ENCODE results near the gene CHD5.

Gene CHD5

DNA sequence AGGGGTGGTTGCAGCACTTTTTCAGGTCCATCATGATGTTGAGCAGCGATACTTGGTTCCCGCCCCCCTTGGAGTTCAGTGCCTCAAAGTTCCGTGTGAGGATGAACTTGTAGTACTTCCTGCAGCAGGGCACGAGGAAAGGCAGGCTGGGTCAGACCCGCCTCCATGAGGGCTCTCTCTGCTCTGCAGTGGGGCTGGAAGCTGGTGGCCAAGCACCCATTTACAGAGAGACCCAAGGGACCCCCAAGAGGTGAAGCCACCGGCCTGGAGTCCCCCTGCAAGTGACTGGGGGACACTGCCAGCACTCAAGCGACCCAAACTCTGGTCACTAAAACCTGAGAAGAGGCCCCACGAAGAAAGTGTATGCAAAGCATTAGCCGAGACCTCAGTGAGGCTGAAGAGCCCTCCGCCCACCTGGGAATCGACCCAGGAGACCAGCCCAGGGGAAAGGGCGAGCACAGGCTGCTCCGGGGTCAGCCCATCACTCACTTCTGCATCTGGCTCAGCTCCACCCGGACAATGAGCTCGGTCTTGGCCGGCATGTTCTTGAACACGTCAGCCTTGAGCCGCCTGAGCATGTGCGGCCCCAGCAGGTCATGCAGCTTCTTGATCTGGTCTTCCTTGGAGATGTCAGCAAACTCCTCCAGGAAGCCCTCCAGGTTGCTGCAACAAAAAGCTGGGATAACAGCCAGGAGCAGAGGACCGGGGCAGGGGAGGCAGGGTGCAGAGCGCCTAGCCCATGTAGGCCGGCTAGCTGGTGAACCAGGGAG is 45.2 kb downstream of the CHD5 start:
- Histone ChIP-seq H4K5ac (ENCODE audit: low read length) (no peak overlapping the region), H2BK15ac (replicated peaks; ENCODE audit: low read depth) (no peak overlapping the region), H3K27me3 (ENCODE audit: insufficient read depth, low read length, poor library complexity) (no peaks in the 10 kb centered on the region), H3K36me3 (ENCODE audit: control insufficient read depth, insufficient read depth, low read length) (no peaks in the 10 kb centered on the region), H3K79me2 (ENCODE audit: control insufficient read depth, insufficient read depth, low read length) (no peaks in the 10 kb centered on the region), H3K4me1 (ENCODE audit: control insufficient read depth, low read depth, low read length) (no peaks in the 10 kb centered on the region), H2BK5ac (ENCODE audit: low read length) (no peak overlapping the region), H3K9ac (ENCODE audit: low read length) (no peak overlapping the region), H3K4ac (ENCODE audit: low read depth, low read length) (no peak overlapping the region), H3K56ac (ENCODE audit: low read length) (no peak overlapping the region), H3K4me2 (ENCODE audit: low read length) (no peak overlapping the region), H3K4me3 (ENCODE audit: low read length) (no peak overlapping the region), H3K23ac (ENCODE audit: low read length) (no peak overlapping the region), H3K27ac (ENCODE audit: low read depth, low read length) (no peak overlapping the region), H2AK5ac (ENCODE audit: low read length) (no peak overlapping the region), H2BK120ac (ENCODE audit: low read depth, low read length) (no peak overlapping the region), H3K79me1 (ENCODE audit: low read length) (no peaks in the 10 kb centered on the region), H3K18ac (ENCODE audit: low read length) (no peak overlapping the region), H4K8ac (ENCODE audit: low read depth, low read length) (no peak overlapping the region)
- DNase-seq = no peak
- no CpG with 5 or more reads among the region's 22 CpGs for WGBS (ENCODE audit: extremely low coverage, insufficient coverage, low lambda C conversion rate)

DNA sequence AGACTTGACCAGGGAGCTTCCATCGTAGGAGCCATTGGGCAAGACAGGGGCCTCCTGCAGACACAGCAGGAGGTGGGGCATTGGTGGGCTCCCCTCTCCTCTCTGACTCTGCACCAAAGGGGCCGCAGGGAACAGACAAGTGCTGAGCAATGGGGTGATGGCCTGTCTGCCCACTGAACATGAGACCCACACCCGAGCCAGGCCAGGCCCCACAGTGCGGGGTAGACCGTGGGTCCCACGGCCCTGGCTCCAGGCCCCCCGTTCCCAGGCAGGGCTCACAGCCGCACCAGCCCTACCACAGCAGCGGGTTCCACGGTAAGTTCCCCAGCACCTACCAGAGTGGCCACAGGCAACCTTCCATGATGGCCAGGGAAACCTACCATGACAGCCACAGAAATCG is 45.9 kb downstream of the CHD5 start:
- Histone ChIP-seq H3K79me1 (ENCODE audit: low read length) (no peaks in the 10 kb centered on the region), H3K27ac (ENCODE audit: low read depth, low read length) (no peak overlapping the region), H3K4me3 (ENCODE audit: low read length) (no peak overlapping the region), H2BK120ac (ENCODE audit: low read depth, low read length) (no peak overlapping the region), H3K27me3 (ENCODE audit: insufficient read depth, low read length, poor library complexity) (no peaks in the 10 kb centered on the region), H3K4me1 (ENCODE audit: control insufficient read depth, low read depth, low read length) (no peaks in the 10 kb centered on the region), H3K9ac (ENCODE audit: low read length) (no peak overlapping the region), H3K56ac (ENCODE audit: low read length) (no peak overlapping the region), H2BK15ac (replicated peaks; ENCODE audit: low read depth) (no peak overlapping the region), H3K79me2 (ENCODE audit: control insufficient read depth, insufficient read depth, low read length) (no peaks in the 10 kb centered on the region), H3K4ac (ENCODE audit: low read depth, low read length) (no peak overlapping the region), H4K8ac (ENCODE audit: low read depth, low read length) (no peak overlapping the region), H3K18ac (ENCODE audit: low read length) (no peak overlapping the region), H2AK5ac (ENCODE audit: low read length) (no peak overlapping the region), H2BK5ac (ENCODE audit: low read length) (no peak overlapping the region), H4K5ac (ENCODE audit: low read length) (no peak overlapping the region), H3K36me3 (ENCODE audit: control insufficient read depth, insufficient read depth, low read length) (no peaks in the 10 kb centered on the region), H3K4me2 (ENCODE audit: low read length) (no peak overlapping the region), H3K23ac (ENCODE audit: low read length) (no peak overlapping the region)
- WGBS (ENCODE audit: extremely low coverage, insufficient coverage, low lambda C conversion rate) = no CpG with 5 or more reads among the region's 11 CpGs
- DNase-seq = no peak

DNA sequence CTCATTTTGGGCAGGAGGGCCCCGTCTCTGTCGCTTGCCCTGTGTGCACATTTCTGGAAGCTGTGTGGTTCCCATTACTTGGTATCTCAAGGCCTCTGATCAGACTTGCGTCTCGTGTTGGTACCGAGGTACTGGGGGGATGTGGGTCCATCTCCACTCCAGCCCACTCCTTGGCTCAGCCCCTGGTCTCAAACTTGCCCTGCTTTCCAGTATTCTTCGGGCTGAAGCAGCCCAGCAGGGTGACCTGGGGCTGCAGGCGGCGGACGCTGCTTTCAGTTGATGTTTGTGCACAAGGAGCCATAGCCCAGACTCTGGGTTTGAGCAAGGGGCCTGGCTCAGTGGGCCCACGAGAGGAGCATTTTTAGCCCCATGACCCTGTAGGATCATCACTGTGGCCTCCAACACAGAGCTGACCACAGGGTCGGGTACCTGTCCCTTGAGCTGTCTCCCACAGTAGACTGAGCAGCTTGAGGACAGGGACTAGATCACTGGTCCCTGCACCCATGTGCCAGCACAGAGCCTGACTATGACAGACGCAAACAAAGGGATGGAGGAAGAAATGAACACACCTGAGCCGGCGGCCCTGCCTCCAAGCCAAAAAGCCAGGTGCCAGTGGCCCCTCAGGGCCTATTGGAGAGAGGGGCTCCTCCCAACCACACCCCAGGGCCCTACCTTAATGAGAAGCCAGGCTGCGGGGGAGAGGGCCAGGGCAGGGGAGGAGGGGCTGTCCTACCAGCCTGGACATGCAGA is 46.8 kb downstream of the CHD5 start:
- Histone ChIP-seq H3K27ac (ENCODE audit: low read depth, low read length) (no peak overlapping the region), H2AK5ac (ENCODE audit: low read length) (no peak overlapping the region), H3K27me3 (ENCODE audit: insufficient read depth, low read length, poor library complexity) (no peaks in the 10 kb centered on the region), H3K79me1 (ENCODE audit: low read length) (no peaks in the 10 kb centered on the region), H3K4me2 (ENCODE audit: low read length) (no peak overlapping the region), H4K5ac (ENCODE audit: low read length) (no peak overlapping the region), H4K8ac (ENCODE audit: low read depth, low read length) (no peak overlapping the region), H2BK15ac (replicated peaks; ENCODE audit: low read depth) (no peak overlapping the region), H3K4me1 (ENCODE audit: control insufficient read depth, low read depth, low read length) (no peaks in the 10 kb centered on the region), H2BK5ac (ENCODE audit: low read length) (no peak overlapping the region), H3K4ac (ENCODE audit: low read depth, low read length) (no peak overlapping the region), H3K56ac (ENCODE audit: low read length) (no peak overlapping the region), H3K18ac (ENCODE audit: low read length) (no peak overlapping the region), H3K4me3 (ENCODE audit: low read length) (no peak overlapping the region), H3K23ac (ENCODE audit: low read length) (no peak overlapping the region), H2BK120ac (ENCODE audit: low read depth, low read length) (no peak overlapping the region), H3K79me2 (ENCODE audit: control insufficient read depth, insufficient read depth, low read length) (no peaks in the 10 kb centered on the region), H3K36me3 (ENCODE audit: control insufficient read depth, insufficient read depth, low read length) (no peaks in the 10 kb centered on the region), H3K9ac (ENCODE audit: low read length) (no peak overlapping the region)
- DNase-seq = no peak
- WGBS (ENCODE audit: extremely low coverage, insufficient coverage, low lambda C conversion rate) = no CpG with 5 or more reads among the region's 15 CpGs

DNA sequence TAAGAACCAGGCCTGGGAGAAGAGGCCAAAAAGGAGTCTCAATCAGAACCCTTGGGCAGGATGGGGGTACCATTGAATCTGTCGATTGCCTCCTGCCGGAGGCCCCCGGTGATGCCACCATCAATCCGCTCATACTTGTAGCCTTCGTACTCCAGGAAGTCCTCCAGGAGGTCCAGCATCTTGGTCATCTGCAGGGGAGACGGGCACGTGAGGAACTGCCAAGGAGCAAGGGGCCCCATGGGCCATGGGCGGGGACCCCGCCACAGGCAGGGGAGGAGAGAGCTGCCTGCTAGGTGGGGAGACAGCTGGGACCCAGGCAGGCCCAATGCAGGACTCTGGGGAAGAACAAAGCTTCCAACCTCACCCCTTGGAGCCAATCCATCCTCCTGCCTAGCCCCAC is 48.6 kb downstream of the CHD5 start:
- Histone ChIP-seq H2BK5ac (ENCODE audit: low read length) (no peak overlapping the region), H3K36me3 (ENCODE audit: control insufficient read depth, insufficient read depth, low read length) (no peaks in the 10 kb centered on the region), H3K79me2 (ENCODE audit: control insufficient read depth, insufficient read depth, low read length) (no peaks in the 10 kb centered on the region), H3K27ac (ENCODE audit: low read depth, low read length) (no peak overlapping the region), H4K8ac (ENCODE audit: low read depth, low read length) (no peak overlapping the region), H2AK5ac (ENCODE audit: low read length) (no peak overlapping the region), H4K5ac (ENCODE audit: low read length) (no peak overlapping the region), H3K4me3 (ENCODE audit: low read length) (no peak overlapping the region), H3K9ac (ENCODE audit: low read length) (no peak overlapping the region), H3K79me1 (ENCODE audit: low read length) (no peaks in the 10 kb centered on the region), H3K4ac (ENCODE audit: low read depth, low read length) (no peak overlapping the region), H2BK15ac (replicated peaks; ENCODE audit: low read depth) (no peak overlapping the region), H2BK120ac (ENCODE audit: low read depth, low read length) (no peak overlapping the region), H3K23ac (ENCODE audit: low read length) (no peak overlapping the region), H3K18ac (ENCODE audit: low read length) (no peak overlapping the region), H3K4me2 (ENCODE audit: low read length) (no peak overlapping the region), H3K56ac (ENCODE audit: low read length) (no peak overlapping the region), H3K27me3 (ENCODE audit: insufficient read depth, low read length, poor library complexity) (no peaks in the 10 kb centered on the region), H3K4me1 (ENCODE audit: control insufficient read depth, low read depth, low read length) (peaks cover 2% of the 10 kb centered on the region)
- no peak for DNase-seq
- WGBS (ENCODE audit: extremely low coverage, insufficient coverage, low lambda C conversion rate) = no CpG with 5 or more reads among the region's 9 CpGs

GRCh38 chr1:6130596-6130995 is 49.5 kb downstream of the CHD5 start:
- Histone ChIP-seq H2BK120ac (ENCODE audit: low read depth, low read length) (no peak overlapping the region), H4K8ac (ENCODE audit: low read depth, low read length) (no peak overlapping the region), H3K79me1 (ENCODE audit: low read length) (no peaks in the 10 kb centered on the region), H3K4me3 (ENCODE audit: low read length) (no peak overlapping the region), H3K18ac (ENCODE audit: low read length) (no peak overlapping the region), H3K56ac (ENCODE audit: low read length) (no peak overlapping the region), H3K4me1 (ENCODE audit: control insufficient read depth, low read depth, low read length) (peaks cover 2% of the 10 kb centered on the region), H3K9ac (ENCODE audit: low read length) (no peak overlapping the region), H2BK15ac (replicated peaks; ENCODE audit: low read depth) (no peak overlapping the region), H3K4ac (ENCODE audit: low read depth, low read length) (no peak overlapping the region), H3K36me3 (ENCODE audit: control insufficient read depth, insufficient read depth, low read length) (no peaks in the 10 kb centered on the region), H2BK5ac (ENCODE audit: low read length) (no peak overlapping the region), H4K5ac (ENCODE audit: low read length) (no peak overlapping the region), H3K4me2 (ENCODE audit: low read length) (no peak overlapping the region), H3K27me3 (ENCODE audit: insufficient read depth, low read length, poor library complexity) (no peaks in the 10 kb centered on the region), H3K23ac (ENCODE audit: low read length) (no peak overlapping the region), H2AK5ac (ENCODE audit: low read length) (no peak overlapping the region), H3K79me2 (ENCODE audit: control insufficient read depth, insufficient read depth, low read length) (no peaks in the 10 kb centered on the region), H3K27ac (ENCODE audit: low read depth, low read length) (no peak overlapping the region)
- WGBS (ENCODE audit: extremely low coverage, insufficient coverage, low lambda C conversion rate) = no CpG with 5 or more reads among the region's 7 CpGs
- DNase-seq = no peak
